HT1080 (cell line): ENCODE results near the gene MPST. TPM values are rescaled to one million over a fixed set of nuclear protein-coding genes. Genes with fewer than 3 reads are reported as not detected.

Experiments
- DNase-seq: peaks from one replicate; pipeline ENCODE4 v3.0.0-alpha.2; 2015; ENCODE audit warnings: low read depth
- total RNA-seq: library from RNA; depleted of rRNA; stranded (reverse); fragments of >200 nt; shearing (Covaris generic); gene quantifications from 2 replicates; pipeline ENCODE4 v1.2.3, GENCODE V29; 2014

The MPST gene
- total RNA-seq, 1 experiment from 2014 or later: 127 TPM

DNA sequence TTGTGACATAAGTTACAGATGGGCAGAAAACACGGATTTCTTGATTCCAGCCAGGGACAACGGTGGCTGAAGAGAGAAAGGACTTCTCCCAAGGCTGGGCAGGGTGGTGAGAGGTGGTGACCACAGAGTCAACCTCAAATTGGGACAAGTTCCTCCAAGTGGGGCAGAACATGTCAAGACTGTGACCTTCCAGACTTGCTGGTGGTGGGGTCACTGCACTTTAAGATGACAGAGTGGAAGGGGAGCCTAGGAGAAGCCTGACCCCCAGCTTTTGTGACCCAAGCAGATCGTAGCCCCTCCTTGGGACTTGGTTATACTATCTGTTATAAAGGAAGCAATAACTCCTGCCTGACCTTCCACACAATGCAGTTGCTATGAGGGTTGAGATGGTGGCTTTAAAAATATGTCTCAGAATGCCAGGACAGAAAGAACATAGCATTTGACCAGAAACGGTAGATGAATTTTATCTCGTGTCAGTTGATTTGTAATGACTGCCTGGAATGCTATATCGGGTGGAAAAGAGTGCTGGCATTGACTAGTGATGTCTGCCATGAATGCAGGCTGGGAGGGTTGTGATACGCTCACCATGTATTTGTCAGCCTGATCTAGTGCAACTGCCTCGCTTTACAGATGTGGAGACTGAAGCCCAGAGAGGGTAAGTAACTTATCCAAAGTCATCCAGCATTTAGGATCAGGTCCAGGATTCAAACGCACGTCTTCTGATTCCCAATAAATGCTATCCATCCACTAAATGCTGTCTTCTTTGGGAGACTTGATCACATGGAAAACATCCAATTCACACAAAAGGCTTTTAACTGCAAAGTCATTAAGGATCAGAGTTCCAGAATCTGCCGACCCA lies 18.6 kb upstream of the MPST start:
- no peak for DNase-seq

DNA sequence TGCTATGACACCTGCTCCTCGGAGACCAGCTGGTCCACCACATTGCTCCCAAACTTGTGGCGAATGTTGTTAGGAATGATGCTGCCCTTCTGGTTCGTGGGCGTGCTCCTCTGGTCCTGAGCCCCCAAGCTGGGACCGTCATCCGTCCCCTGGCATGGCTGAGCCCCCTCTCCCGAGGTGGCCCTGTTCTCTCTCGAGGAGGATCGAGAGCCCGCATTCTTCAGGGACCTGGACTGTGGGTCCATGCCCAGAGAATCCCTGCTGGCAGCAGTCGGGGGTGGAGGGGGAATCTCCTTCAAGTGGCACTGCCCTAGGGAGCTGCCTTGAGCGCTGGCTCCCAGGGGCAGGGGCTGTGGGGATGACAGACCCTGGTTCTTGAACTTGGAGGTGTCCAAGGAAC lies 17.7 kb upstream of the MPST start:
- DNase-seq: no peak

DNA sequence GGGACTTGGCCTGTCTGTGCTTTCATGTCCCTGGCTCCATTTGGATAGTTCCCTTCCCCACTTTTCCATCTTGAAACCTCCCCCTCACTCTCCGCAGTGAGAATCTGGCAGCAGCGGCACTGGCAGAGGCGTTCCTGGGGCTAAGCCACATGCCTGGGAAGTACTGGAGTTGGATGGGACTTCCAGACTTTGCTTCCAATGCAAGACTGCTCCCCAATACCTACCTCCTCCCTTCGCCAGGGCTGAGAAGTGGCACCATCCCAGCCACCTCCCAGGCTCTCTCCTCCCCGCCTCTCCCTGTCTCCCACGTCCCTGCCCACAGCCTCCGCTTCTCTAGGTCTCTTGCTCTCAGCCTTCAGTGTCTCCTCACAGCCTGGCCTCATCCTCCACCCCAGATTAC lies 16.9 kb upstream of the MPST start:
- no peak for DNase-seq

DNA sequence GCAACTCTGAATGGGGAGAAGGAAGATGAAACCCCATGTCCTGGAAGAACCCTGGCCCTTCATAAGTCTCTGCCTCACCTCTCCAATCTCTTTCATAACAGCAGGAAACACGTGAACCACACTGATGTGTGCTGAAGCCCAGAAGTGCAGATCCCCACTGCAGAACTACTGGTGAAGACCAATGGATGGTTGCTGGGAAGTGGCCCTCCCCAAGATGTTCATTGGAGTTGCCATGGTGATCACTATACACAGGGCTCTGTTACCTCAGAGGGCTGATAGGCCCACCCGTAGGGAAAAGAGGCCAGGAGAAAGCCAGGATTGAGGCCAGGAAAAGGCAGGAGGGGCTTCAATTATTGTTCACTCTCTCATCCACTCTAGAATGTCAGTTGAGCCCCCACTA lies 11.9 kb upstream of the MPST start:
- DNase-seq: no peak

DNA sequence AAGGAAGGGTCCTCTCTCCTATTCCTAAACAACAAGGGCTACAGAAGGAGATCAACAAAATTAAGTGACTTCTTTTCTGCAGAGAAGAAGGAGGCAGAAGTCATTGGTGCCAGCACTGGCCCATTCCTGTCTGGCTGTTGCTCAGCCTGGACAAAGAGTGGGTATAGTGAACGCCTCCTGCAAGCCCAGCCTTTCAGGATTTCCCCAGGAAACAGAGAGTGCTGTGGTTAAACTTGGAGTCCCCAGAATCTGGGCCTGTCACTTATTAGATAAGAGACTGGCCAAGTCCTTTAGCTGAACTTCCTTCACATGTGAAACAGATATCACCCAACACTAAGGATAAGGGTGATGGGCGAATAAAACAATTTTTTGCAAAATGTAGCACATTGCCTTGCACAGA lies 11.2 kb upstream of the MPST start:
- DNase-seq: no peak

DNA sequence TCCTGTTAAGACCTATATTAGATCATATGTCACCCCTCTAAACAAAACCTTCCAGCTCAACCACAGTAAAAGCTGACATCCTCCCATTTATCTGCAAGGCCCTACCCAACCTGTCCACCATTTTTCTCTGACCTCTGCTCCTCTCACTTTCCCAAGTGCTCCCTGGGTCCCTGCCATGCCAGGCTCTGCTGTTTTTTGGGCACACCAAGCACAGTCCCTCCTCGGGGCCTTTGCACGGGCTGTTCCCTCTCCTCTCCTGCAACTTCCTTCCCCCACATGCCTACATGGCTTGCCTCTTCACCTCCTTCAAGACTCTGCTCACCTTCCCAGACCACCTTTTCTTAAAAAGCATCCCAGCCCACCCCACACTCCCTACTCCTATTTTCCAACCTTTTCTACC lies 10.1 kb upstream of the MPST start:
- DNase-seq: no peak

DNA sequence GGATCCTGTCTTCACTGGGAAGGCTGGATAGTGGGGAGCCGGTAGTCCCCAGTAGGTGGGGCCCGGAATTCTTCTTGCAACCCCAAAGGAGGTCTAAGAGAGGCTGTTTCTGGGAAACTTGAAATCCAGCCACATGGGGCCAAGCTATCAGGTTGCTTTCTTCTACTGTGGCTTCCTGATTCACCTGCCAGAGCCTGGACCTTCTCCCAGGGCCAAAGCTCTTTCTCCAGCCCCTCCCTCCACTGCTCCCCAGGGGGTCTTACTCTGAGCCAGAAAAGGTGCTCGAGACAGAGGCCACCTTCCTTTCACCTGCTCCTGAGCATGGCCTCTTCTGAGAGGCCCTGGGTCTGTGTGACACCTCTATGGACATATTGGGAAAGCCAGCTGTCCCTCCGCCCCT lies 9.4 kb upstream of the MPST start:
- DNase-seq: no peak

DNA sequence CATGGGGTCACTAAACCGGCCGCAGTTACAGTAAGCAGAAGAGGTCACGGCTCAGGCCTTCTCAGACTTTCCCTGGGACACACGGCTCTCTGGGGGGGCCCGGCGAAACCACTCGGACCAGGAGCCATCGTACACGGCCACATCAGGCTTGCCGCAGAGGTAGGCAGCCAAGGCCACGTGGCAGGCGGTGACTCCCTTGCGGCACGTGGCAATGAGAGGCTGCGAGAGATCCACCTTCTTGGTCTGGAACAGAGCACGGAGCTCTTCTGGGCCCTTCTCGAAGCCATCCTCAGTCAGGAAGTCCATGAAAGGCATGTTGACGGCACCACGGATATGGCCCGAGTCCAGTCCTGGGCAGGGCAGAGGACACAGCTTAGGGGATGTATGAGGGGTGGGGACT lies 8.6 kb upstream of the MPST start:
- no peak for DNase-seq

DNA sequence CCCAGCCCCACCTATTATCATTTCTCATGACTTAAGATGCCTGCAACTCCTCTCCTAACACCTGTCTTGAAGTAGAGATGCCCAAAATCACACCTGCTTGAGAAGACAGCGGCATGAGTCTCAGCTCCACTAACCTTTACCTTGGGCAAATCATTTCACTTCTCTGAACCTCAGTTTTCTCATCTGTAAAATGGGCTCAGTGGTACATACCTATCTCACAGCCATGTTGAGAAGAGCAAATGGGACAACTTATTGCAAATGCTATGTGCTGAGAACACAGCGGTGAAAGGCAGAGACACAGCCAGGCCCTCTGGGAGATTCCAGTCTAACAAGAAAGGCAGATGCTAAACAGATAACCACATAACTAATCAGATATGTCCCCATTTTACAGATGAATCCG lies 8.1 kb upstream of the MPST start:
- DNase-seq: no peak

DNA sequence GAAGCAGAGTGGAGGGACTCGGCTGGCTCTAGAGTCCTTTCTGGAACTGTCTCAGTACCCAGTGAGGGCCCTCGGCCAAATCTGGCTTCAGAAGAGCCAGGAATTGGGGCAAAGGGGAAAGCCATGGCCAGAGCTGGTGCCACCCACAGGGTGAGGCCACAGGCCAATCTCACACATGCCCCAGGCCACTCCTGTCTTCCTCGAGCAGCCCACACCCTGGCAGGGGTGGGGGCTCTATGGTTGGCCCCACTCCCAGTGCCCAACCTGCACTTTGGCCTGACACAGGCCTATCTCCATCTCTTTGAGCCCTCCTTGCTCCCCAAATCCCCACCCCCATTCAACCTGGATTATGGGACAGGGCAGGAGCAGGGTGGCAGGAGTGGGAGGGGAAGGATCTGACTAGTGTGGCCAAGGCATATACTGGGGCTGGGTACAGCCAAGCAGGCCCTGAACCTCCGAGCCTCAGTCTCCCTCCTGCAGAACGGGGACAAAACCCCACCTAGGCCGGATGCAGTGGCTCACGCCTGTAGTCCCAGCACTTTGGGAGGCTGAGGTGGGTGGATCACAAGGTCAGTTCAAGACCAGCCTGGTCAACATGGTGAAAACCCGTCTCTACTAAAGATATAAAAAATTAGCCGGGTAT lies 7.2 kb upstream of the MPST start:
- DNase-seq: no peak

DNA sequence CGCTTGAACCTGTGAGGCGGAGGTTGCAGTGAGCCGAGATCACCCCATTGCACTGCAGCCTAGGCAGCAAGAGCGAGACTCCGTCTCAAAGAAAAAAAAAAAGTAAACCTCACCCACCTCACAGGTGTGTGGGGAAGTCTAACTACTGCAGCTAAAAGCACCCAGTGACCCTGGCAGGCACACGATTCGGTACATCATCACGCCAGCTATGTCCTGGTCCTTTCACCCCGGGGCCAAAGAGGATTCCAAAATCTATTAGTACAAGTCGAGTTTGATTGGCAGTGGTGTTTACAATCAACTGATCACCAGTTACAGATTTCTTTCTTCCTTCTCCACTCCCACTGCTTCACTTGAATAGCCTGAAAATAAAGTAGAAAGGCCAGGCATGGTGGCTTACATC lies 6.6 kb upstream of the MPST start:
- DNase-seq: no peak

DNA sequence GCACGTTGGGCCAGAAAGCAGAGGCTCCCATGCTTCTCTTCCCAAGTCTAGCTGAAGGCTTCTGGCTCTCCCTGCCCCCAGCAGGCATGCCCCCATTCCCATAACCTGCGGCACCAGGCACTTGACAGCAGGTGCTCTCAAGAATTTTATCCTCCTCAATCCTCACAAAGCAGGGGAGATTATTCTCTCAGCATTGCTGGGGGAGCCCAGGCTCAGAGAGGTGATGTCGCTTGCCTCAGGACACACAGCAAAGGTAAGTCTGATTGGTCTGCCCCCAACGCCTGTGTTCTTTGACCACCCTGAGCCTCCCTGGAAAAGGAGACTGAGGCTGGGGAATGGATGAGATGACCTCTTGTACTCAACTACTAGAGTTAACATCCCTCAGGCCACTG lies 5.1 kb upstream of the MPST start:
- DNase-seq: no peak

DNA sequence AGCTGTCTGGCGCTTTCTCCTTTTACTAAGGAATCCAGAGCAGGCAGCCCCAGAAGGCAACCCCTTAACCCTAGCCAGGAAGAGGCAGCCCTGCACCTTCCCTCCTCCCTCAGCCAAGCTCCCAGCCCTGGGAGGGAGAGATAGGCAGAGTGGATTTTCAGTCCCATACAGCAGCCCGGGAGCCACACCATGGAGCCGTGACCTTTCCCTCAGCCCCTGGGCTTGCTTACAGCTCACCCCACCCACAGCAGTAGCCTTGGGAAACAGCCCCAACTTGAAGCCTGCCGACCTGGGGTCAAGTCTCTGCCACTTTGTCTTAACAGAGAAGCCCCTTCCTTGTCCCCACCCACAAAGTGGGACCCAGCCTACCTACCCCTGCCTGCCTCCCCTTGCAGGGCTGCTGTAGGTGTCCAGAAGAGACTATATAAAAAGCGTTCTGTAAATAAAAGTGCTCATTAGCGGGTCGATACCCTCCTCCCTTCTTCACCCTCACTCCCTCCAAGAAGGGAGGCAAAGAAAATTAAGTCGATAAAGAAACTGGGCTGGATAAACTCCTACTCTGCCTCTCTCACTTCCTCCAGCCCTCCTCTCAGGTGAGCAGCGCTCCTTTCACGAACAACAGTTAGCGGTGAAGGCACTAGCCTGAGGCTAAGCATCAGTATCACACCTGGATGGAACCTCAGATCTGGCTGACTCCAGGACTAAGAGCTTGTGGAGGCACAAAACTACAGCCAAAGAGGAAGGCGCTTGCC lies 4.5 kb upstream of the MPST start:
- DNase-seq: no peak

DNA sequence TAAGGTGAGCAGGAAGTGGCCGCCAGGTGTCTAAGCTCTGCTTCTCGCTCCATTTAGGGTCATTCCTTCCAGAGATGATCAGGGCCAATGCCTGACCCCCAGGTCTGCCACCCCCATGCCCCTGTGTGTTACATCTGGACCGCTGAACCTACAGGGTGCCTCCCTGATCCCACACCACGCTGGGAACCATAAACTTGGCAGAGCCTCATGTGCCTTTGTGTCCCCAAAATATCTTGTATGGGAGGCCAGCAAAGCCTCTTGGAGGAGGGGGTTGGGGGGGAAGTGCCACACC lies 4.0 kb upstream of the MPST start:
- no peak for DNase-seq

DNA sequence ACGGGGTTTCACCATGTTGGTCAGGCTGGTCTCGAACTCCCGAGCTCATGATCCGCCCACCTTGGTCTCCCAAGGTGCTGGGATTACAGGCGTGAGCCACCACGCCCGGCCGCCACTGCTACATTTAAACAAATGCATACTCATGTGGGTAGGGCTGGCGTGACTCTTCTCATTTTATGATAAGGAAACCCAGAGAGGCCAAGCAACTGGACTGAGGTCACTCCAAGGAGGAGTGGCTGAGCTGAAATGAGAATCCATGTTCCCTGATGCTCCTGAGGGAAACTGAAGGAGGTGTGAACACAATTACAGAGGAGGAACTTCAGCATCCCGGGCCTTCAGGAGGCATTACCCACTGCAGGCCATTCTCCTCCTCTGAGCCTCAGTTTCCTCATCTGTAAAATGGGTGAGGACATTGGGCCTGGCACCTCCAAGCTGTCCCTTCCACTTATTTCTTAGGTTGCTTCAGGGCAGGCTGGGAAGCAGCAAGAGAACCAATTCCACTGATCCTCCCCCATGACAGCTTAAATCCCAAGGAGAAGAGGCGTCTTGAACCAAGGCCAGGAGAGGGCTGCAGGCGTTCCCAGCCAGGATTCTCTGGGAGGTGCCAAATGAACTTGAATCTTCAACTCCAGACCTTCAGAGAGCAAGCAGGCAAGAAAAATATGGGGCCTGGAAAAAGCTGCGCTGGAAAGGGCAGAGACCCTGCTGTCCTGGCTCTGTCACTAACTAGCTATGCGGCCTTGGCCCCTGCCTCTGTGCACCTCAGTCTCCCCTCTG lies 3.2 kb upstream of the MPST start:
- DNase-seq: no peak

DNA sequence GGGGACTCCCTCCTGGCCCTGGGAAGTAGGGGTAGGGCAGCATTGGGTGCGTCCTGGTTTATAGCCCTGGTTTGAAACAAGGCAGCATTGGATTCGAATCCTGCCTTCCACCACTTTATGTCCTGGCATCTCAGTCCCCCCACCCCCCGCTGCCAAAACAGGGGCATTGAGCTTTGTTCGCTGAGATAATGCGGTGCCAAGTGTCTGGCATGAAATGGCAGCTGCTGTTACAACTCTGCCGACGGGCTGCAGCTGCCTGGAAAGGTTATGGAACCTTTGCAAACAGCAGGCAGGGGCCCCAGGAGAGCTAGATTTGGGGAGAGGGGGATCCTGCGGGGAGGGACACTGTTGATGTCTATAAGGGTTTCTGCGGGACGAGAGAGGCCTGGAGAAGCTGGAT lies 2.2 kb upstream of the MPST start:
- no peak for DNase-seq

DNA sequence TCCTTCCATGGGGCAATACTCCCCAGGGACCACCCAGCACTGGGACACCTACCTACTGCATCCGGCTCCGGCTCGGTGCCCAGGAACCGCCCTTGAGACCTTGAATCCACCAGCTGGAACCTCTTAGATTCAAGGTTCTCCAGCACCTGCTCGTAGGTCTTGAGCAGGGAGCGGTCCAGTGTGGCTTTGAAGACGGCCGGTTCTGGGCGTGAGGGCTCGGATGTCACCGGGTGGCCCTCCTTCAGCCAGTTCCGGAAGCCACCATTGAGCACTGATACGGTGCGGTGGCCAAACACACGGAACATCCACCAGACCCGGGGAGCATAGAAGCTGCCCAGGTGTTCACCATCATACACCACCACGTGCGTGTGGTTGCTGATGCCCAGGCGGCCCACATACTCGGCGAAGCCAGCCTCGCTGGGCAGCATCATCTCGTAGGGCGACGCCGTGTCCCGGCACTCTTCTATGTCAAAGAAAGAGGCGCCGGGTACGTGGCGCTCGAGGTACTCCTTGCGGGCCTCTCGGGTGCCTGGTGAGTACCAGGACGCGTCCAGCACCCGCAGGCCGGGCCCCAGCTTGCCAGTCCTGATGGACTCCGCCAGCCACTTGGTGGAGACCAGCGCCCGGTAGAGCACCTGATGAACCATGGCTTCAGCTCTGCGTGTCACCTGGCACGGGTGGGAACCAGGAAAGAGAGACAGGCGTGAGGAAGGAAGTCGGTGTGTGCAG lies 1.3 kb upstream of the MPST start:
- no peak for DNase-seq

DNA sequence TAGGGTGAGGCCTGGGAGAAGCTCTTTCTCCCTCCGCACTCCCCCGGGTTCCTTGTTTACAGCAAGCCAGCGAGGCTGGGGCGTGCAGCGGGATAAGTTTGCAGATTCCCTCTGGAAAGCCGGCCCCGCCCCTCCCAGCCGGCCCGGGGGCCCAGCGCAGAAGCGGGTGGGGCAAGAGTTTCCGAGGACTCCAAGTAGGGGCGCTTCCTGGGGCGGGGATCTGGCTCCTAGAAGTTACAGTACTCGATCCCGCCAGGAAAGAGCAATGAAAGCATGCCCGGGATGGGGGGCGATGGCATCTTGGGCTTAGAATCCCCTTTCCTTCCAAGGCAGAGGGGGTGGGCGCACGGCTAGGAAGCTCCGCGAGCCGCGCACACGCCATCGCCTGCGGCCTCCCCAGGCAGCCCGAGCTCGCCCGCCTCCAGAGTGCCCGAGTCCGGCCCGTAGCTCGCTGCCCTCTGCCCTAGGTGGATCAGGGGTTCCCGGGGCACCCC lies 680 bp upstream of the MPST start:
- peak; percentile 23 for DNase-seq

DNA sequence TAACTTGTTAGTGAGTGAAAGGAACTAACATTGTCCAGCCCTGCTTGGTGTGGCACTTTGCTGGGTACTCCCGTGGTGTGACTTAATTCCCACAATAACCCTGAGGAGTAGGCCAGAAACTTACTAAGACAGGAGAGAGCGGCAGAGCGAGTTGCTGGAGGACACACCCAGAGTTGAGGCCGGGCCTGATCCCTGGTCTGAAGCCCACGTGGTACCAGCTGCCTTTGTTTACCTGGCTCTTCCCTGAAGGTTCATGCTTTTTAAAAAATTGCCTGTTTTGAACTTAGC lies 594 bp downstream of the MPST start:
- DNase-seq: peak; percentile 32

DNA sequence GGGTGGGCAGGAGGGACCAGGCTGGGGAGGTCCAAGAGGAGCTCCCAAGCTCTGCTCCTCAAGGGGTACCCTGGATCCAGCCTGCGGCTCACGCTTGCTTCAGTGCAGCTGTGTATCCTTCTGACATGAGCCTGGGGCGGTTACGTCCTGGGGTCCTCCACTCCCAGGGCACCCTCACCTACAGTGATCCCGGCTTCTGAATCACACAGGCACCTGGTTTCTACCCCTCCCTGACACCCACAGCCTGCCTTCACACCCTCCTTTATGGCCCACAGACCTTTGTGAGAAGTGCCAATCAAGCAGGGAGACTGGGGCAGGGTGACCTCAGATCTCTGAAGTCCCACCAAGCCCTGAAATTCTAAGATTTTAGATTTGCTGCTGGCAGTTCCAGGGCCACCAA lies 1.5 kb downstream of the MPST start:
- no peak for DNase-seq
